MCF 10A (cell line): ENCODE measurements around the gene ARFGAP3. TPM values are rescaled to one million over a fixed set of nuclear protein-coding genes. Genes with fewer than 3 reads are reported as not detected.

Experiments
- BruUV-seq: library from RNA; stranded (reverse); fragments of 400-500 nt; replicated peaks from 2 replicates; lab custom pipeline; 2021; lab: Mats Ljungman, UMichigan
- CTCF ChIA-PET: fragments of 300-600 bp; sonication (Branson Sonifier 250); formaldehyde crosslinking; extraction: SDS; loops from one replicate; lab custom pipeline; 2021; ENCODE audit warnings: antibody characterized with exemption, inconsistent platforms; lab: Yijun Ruan, JAX
- POLR2A ChIA-PET: fragments of 300-600, 350-650 bp; sonication (Branson Sonifier 250); formaldehyde crosslinking; extraction: SDS; loops from one replicate; lab custom pipeline; 2020; ENCODE audit warnings: antibody characterized with exemption, inconsistent platforms; lab: Yijun Ruan, JAX
- DNase-seq: peaks from one replicate; pipeline ENCODE4 v3.0.0-alpha.2; 2018; ENCODE audit not compliant: unreplicated experiment
- H3K27ac Mint-ChIP-seq: one replicate; pipeline ENCODE4 v1.8.0; 2022; ENCODE audit warnings: mild to moderate bottlenecking, low read depth, mixed read lengths; ENCODE audit not compliant: unreplicated experiment
- H3K27me3 Mint-ChIP-seq: one replicate; pipeline ENCODE4 v1.8.0; 2022; ENCODE audit warnings: mixed read lengths; ENCODE audit not compliant: insufficient read depth, unreplicated experiment
- H3K36me3 Mint-ChIP-seq: one replicate; pipeline ENCODE4 v1.8.0; 2022; ENCODE audit warnings: mild to moderate bottlenecking, moderate library complexity, mixed read lengths; ENCODE audit not compliant: insufficient read depth, unreplicated experiment
- H3K4me1 Mint-ChIP-seq: one replicate; pipeline ENCODE4 v1.8.0; 2022; ENCODE audit warnings: mixed read lengths; ENCODE audit not compliant: insufficient read depth, unreplicated experiment
- H3K4me3 Mint-ChIP-seq: one replicate; pipeline ENCODE4 v1.8.0; 2022; ENCODE audit warnings: mild to moderate bottlenecking, moderate library complexity, mixed read lengths; ENCODE audit not compliant: unreplicated experiment
- H3K9me3 Mint-ChIP-seq: one replicate; pipeline ENCODE4 v1.8.0; 2022; ENCODE audit warnings: mixed read lengths; ENCODE audit not compliant: unreplicated experiment
- intact Hi-C: fragments of 100-400 bp; cut with micrococcal nuclease; formaldehyde crosslinking; loops from 2 replicates; pipeline ENCODE4 v1.14.1; 2022
- total RNA-seq: library from RNA; stranded (reverse); gene quantifications from 2 replicates; pipeline ENCODE4 v1.2.3, GENCODE V29; 2022
- TF ChIP-seq, protein P1 (sequence below): fragments of 200-600 bp; IDR thresholded peaks from one replicate; pipeline ENCODE4 v1.8.0; 2022; ENCODE audit warnings: antibody characterized with exemption, mild to moderate bottlenecking; ENCODE audit not compliant: unreplicated experiment

The ARFGAP3 gene
- total RNA-seq, 1 experiment from 2014 or later = 67.1 TPM

DNA sequence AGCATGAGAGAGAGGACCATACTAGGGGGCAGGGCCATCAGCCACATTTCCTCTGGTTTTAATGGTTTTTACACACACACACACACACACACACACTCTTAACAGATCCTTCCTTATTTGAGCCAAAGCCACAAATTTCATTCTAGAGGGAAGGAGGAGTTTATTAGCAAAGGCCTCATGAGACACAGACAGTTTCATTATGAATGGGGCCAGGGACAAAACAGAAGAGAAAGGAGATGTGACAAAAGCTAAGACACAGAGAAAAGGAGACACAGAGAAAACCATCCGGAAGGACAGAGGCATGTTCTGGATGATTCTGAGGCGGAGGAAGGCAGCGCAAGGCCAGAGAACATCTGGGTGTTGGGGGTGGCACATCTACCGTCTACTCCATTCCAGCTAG is 32.2 kb upstream of the ARFGAP3 start:
- POLR2A ChIA-PET = no interaction called here
- H3K4me3 Mint-ChIP-seq = no peak overlapping the region
- H3K27me3 Mint-ChIP-seq = no peaks in the 10 kb centered on the region
- H3K27ac Mint-ChIP-seq = no peak overlapping the region
- TF ChIP-seq, protein P1, sequence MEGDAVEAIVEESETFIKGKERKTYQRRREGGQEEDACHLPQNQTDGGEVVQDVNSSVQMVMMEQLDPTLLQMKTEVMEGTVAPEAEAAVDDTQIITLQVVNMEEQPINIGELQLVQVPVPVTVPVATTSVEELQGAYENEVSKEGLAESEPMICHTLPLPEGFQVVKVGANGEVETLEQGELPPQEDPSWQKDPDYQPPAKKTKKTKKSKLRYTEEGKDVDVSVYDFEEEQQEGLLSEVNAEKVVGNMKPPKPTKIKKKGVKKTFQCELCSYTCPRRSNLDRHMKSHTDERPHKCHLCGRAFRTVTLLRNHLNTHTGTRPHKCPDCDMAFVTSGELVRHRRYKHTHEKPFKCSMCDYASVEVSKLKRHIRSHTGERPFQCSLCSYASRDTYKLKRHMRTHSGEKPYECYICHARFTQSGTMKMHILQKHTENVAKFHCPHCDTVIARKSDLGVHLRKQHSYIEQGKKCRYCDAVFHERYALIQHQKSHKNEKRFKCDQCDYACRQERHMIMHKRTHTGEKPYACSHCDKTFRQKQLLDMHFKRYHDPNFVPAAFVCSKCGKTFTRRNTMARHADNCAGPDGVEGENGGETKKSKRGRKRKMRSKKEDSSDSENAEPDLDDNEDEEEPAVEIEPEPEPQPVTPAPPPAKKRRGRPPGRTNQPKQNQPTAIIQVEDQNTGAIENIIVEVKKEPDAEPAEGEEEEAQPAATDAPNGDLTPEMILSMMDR = no peak
- intact Hi-C loops = no loop called here
- CTCF ChIA-PET = no interaction called here
- no TSS peak for BruUV-seq
- no peak for DNase-seq
- H3K9me3 Mint-ChIP-seq = no peaks in the 10 kb centered on the region
- peaks cover 44% of the 10 kb centered on the region for H3K36me3 Mint-ChIP-seq
- peaks cover 16% of the 10 kb centered on the region for H3K4me1 Mint-ChIP-seq

DNA sequence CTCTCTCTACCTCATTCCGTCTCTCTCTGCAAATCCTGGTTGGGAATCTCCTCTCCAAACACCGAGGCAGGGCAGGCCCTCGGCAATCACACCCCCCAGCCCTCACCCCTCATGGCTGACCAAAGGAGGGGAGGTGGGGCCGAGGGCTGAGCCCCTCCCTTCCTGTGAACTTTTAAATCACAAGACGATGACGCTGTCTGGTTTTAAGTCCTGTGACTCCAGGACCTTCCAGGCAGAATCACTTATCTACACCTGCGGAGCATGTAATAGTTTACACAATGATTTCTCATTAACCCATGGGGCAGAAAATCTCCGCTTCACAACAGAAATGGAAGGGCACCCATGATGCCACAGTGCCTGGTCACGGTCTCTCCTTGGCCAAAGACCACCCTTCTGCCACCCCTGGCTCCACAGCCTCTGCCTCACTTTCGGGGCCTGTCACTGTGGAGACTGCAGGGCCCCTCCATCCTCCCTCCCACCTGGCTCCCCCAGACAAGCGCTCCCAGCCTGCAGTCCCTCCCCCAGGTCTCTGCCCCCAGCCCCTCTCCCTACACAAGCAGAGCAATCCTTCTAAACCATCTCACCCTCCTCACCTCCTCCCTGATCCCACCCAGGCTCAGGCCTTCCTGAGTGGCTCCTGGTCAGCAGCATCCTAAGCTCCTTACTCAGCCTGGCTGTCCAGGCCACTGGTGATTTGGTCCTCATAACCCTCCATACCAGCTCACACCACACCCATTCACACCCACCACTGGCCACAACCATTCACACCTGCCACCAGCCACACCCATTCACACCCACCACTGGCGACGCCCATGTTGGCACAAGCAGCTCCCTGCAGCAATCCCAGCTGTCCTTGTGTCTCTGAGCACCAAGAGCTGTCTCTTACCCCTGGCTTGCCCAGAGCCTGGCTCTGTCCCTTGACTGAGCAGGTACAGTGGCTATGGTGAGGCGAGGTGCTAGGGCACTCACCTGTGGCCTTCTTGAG is 30.7 kb upstream of the ARFGAP3 start:
- TF ChIP-seq, protein P1 = no peak
- ChIA-PET CTCF (interaction anchor here (0.5 to 0.7 kb wide), 2 partner anchors 87 to 95 kb away, joined by 3 read pairs; no protein-coding TSS in a partner anchor), POLR2A (no interaction called here)
- Mint-ChIP-seq H3K4me1 (peaks cover 16% of the 10 kb centered on the region), H3K4me3 (no peak overlapping the region), H3K27me3 (no peaks in the 10 kb centered on the region), H3K9me3 (no peaks in the 10 kb centered on the region), H3K36me3 (peaks cover 53% of the 10 kb centered on the region), H3K27ac (no peak overlapping the region)
- DNase-seq = no peak
- BruUV-seq = no TSS peak
- intact Hi-C loops = no loop called here

DNA sequence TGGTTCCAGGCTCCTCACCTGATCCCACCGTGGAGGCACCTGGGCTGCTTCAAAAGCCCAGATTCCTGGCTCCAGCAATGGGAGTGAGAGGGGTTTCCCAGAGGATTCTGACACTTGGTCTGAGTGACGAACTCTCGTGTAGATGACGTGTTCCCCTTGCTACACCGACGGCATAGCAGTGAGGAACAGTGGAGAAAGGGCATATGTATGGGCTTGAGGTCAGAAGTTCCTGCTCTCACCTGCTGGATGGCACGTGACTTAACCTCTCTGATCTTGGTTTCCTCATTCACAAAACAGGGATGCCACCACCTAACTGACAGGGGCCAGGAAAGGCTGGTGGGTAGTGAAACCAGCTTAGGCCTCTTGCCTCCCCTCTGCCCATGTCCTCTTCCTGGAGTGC is 30.0 kb upstream of the ARFGAP3 start:
- intact Hi-C loops = no loop called here
- CTCF ChIA-PET = interaction anchor here (0.7 kb wide), 1 partner anchor 86 kb away, joined by 3 read pairs; no protein-coding TSS in a partner anchor
- TF ChIP-seq, protein P1 = no peak
- H3K4me1 Mint-ChIP-seq = peaks cover 16% of the 10 kb centered on the region
- peaks cover 50% of the 10 kb centered on the region for H3K36me3 Mint-ChIP-seq
- no peak overlapping the region for H3K27ac Mint-ChIP-seq
- no peaks in the 10 kb centered on the region for H3K27me3 Mint-ChIP-seq
- no peaks in the 10 kb centered on the region for H3K9me3 Mint-ChIP-seq
- DNase-seq = no peak
- no TSS peak for BruUV-seq
- no peak overlapping the region for H3K4me3 Mint-ChIP-seq
- POLR2A ChIA-PET = no interaction called here

DNA sequence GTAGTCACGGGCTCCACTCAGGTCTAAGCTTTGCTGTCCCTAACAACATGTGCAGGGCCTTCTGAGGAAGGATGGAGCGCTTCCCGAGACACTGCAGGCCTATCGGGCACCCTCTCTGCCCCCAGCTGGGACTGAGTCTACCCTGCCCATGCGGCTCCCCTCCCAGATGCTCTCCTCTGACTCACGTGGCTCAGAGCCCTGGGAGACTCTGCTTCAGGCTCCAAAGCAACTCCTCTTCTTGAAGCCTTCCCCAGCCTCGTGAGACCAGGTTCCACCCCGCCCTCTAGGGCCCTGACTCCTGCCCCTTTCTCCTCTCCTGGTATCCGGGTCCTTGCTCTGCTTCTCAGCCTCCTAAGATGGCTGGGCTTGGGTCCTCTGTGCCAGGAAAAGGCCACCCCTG is 28.4 kb upstream of the ARFGAP3 start:
- ChIA-PET POLR2A (no interaction called here), CTCF (interaction anchor here (0.9 to 1.5 kb wide), 2 partner anchors 14 to 17 kb away, joined by 4 to 6 read pairs; no protein-coding TSS in a partner anchor)
- no TSS peak for BruUV-seq
- TF ChIP-seq, protein P1 = no peak
- H3K9me3 Mint-ChIP-seq = no peaks in the 10 kb centered on the region
- no peak overlapping the region for H3K4me3 Mint-ChIP-seq
- no peak for DNase-seq
- no peak overlapping the region for H3K27ac Mint-ChIP-seq
- peaks cover 38% of the 10 kb centered on the region for H3K36me3 Mint-ChIP-seq
- H3K27me3 Mint-ChIP-seq = no peaks in the 10 kb centered on the region
- H3K4me1 Mint-ChIP-seq = peaks cover 16% of the 10 kb centered on the region
- intact Hi-C loops = no loop called here
